NK-92 treated with Interleukin-12 subunit alpha and Interleukin-12 subunit beta, amount 100 ng/mL, for 24 hours (cell line): Measurements from ENCODE around the gene CFAP74.
"Not testable (repeated sequence)": the region's sequence is repeated elsewhere in the genome, so short reads cannot be mapped to it uniquely, and the experiment has no call there.

Experiments
- DNase-seq: peaks from one replicate; lab custom pipeline; 2025; lab: John Stamatoyannopoulos, UW

Gene CFAP74

DNA sequence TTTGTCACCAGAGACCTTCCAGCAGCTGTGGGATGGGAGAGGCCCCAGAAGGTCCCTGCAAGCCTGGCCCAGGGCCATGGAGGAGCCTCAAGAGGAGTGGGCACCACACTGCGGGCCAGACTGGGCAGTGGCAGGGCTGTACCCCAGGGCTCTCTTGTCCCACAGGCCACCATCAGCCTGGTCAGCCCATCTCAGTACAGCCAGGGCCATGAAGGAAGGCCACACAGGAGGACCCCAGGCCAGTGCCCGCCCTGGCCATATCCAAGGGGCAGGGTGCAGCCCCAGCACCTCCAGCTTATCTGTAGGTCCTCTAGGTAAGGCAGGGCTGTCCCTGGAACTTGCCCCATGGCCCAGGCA, 109.6 kb downstream of the CFAP74 start:
- DNase-seq: no peak

DNA sequence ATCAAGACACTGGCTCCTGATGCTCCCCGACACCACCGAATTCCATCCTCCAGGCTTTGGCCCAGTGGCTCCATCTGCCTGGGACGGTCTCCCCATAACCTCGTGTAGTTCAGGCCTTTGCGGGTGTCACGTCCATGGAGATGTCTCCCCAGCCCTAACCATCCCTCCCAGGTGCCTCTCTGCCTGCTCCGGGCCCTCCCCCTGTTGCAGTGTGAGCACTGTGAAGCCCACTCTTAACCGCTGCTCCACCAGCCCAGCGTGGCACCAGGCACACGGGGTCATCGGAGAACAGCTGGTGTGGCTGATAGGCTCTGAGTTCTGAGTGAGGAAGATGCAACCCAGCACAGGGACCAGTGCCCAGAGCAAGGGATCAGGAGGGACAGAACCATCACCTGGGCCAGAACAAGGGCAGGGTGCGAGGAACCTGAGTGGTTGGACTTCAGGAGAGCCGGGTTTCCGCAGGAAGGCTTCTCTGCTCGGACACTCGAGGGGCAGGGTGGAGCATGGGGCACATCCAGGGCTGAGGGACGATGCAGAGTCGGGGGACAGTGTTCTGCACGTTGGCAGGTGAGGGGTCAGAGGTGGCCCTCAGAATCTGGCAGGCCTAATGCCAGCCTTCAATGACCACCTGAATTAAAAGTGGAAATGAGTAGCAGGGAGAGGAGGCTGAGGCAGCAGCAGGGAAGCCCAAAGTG, 110.1 kb downstream of the CFAP74 start:
- no peak for DNase-seq

DNA sequence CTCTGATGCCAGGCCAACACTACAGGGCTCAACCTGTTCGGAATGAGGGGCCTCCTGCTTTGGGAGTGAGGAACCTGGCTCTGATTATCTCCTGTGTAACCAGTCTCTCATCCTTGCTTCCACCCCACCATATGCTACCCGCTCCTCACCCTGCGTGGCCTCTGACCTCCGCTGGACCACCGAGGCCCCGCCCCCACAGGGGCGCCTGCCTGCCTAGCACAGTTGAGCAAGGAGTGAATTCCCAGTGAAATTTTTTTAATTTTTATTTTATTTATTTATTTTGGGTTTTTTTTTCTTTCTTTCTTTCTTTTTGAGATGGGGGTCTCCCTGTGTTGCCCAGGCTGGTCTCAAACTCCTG, 110.8 kb downstream of the CFAP74 start:
- DNase-seq: no peak

DNA sequence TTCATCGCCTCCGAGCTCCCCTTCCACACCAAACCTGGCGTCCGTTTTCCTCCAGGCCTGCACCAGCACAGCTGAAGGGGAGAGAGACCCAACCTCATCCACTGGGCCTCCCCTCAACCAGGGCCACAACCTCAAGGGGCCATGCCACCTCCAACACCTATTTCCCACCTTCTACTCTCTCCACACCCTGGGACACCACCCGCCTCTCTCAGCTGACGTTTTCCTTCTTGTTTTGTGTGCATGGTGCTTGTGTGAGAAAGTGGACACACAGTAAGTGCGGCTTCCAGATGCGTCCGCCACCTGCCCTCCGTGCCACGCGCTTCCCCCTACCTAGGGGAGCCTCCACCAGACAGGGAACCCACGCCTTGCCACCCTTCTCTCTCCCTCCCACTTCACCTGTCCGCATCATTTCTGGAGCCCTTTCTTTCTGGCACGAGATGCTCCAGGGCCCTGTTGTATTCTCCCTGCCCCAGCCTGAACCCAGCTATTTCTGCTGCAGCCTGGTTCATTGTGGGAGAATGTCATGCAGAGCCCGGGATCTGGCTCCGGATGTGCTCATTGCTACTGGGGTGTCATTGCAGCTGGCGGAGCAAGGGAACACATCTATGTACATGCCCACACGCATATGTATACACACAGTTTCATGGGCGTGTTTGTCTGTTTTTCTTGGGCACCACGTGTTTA, 111.4 kb downstream of the CFAP74 start:
- no peak for DNase-seq

DNA sequence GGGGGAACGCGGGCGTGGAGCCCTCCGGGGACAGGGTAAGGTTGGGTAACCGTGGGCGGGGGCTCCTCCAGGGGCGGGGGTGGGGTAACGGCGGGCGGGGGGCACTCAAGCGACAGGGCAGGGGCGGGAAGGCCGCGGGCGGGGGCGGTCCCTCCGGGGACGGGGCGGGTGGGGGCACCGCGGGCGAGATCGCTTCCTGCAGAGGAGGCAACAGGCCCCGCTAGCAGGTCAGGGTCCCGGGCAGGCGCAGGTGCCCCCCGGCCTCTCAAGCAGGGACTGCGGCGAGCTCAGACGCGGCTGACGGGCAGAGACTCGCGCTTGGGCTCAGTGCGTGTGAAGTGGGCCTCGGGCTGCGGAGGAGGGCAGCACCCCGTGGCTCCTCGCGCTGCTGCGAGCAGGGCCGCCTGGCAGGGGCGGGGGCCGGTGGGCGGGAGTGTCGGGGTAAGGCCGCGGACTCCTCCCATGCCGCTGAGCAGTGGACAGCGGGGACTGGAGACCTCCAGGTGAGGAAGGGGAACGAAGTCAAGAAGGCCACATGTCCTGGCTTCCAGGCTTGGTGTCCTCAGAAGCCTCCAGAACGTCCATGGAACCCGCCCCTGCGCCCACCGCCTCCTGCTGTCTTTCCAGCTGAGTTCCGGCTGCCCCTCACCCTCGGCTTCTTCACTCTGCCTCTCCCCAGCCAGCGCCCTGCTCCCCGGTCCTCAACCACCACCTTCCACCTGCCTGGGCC, 112.1 kb downstream of the CFAP74 start:
- peak; percentile 79 for DNase-seq

DNA sequence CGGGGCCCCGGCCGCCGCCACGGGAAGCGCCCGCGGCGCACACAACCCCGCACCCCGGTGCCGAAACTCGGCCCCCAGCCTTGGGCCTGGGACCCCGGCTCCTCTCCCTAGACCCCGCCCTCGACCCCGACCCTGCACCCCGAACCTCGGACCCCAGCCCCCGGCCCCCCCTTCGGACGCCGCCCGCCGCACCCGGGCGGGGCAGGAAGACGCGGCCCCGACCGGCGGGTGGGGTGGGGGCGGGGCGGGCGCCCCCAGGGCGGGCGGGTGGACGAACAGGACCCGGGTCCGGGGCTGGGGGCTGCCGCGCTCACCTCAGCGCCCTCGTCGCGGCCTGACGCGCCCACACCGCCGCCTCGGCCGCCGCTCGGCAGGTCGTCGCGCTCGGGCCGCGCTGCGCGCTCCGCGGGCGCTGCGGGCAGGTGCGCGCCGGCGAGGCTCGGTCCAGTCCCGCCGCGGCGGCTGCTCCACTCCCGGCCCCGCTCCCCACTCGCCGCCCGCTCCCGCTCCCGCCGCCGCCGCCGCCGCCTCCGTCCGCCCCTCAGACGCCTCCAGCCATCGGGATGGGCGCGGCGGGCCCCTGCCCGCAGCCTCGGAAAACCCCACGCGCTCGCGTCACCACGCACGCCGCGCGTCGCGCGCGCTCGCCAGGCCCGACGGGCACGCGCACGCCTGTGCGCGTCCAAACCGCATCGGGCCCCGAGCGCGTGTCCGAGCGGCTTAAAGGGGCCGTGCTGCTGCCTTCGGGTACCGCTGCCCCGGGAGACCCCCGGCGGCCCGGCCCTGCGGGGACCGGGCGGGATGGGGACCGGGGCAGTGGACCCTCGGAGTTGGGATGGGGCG, 112.9 kb downstream of the CFAP74 start, which contains the start of gene GNB1:
TSS of gene GNB1 (minus strand) at position 582 of the 843 bp plus-strand sequence. CDS start 65,634 bp downstream, outside the sequence.
- peak; percentile 79 for DNase-seq

DNA sequence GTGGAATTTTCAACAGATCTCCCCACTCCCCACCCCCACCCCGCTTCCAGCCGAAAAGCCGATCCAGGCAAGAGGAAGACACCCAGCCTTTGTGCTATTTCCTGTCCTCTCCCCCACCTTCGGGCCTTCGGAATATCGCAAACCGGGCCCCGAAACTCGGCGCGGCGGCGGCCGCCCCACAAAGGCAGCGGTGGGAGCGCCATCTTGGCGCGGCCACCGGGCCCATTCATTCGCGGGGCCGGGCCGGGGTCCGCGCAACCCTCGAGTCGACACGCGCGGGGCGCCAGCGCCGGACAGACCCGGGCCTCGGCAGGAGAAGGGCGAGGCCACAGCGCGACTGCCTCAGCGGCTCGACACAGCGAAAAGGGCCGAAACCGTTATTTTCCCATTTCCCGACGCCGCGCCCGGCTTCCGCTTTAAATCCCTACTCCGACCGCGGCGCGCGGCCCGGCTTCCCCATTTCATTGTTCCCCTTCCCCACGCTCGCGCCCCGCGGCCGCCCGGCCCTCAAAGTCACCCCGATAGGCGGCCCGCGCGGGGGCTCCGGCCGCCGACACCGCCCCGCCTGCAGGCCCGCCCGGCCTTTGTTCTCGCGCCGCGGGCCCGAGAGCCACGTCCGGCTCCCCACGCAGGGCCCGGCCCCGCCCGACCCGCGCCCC, 113.6 kb downstream of the CFAP74 start:
- DNase-seq: no peak

DNA sequence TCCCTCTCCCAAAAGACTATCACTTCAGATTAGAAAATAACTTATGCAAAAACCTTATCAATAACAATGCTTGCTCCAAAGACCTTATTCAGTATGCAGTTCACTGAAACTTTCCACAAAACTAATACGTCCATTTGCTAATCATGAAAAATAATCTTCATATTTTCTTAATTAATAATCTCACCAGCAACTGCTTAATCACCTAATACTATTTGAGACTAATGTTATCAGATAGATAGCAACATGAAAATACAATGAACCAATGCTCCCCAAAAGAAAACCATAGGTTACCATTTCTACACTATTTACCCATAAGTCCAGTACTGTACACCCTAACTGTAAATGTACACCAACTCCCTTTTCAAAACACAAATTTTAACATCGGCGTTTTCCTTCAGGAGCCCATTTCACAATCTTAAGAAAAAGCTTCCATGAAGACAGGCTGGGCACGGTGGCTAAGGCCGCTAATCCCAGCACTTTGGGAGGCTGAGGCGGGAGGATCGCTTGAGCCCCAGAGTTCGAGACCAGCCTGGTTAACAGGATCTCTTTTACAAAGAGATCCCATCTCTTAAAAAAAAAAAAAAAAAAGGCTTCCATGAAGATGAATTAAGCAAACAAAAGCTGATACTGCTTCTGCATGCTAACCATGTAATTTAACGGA, 114.4 kb downstream of the CFAP74 start:
- no peak for DNase-seq

DNA sequence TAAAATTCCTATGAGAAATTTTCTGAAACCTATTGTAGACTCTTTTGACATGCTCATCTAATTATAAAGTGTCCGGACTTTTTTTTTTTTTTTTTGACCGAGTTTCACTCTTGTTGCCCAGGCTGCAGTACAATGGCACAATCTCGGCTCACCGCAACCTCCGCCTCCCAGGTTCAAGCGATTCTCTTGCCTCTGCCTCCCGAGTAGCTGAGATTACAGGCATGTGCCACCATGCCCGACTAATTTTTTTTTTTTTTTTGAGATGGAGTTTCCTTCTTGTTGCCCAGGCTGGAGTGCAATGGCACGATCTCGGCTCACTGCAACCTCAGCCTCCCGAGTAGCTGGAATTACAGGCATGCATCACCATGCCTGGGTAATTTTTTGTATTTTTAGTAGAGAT, 119.7 kb downstream of the CFAP74 start:
- not testable (repeated sequence) for DNase-seq

DNA sequence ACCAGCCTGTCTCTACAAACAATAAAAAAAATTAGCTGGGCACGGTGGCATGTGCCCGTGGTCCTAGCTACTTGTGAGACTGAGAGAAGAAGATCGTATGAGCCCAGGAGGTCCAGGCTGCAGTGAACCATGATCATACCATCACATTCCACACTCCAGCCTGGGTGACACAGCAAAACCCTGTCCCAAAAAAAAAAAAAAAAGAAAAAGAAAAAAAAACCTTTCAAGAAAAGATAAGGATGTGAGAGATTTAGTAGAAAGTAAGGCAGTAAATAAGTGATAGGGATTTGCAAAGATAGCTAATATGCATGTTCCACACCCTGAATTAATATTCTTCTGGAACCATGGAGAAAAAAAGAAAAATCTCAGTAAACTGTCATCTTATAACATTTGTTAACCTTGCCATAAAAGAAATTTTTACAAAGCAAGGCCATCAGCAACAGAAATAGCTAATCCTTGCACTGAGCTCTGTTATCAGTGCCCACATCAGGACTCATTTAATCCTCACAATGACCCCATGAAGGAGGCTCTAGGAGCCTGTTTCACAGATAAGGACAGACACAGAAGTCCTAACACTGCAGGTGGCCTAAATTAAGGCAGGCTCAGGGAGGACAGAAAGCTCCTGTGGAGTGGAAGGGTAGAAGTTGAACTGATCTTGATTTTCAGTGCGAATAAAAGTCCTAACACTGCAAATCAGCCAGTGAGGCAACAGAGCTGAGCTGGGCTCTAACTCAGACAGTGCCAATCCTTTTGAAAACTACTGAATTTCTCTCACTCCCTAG, 120.3 kb downstream of the CFAP74 start:
- DNase-seq: no peak

DNA sequence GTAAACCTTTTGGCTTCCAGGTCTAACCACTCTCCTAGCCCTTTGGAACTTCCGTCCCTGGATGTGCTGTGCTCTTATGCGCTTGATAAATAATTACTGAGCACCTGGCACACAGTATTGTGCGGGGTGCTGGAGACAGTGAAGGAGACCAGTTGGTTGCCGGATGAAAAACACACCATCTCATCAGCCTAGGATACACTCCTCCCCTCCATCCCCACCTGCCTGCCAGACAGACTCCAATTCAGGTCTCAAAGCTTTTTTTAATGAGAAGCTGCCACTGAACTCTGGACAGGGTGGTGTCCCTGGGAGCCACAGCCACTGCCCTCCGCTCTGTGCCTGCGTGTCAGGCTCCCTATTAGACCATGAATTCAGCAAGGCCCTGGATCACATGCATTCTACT, 121.9 kb downstream of the CFAP74 start:
- DNase-seq: no peak

DNA sequence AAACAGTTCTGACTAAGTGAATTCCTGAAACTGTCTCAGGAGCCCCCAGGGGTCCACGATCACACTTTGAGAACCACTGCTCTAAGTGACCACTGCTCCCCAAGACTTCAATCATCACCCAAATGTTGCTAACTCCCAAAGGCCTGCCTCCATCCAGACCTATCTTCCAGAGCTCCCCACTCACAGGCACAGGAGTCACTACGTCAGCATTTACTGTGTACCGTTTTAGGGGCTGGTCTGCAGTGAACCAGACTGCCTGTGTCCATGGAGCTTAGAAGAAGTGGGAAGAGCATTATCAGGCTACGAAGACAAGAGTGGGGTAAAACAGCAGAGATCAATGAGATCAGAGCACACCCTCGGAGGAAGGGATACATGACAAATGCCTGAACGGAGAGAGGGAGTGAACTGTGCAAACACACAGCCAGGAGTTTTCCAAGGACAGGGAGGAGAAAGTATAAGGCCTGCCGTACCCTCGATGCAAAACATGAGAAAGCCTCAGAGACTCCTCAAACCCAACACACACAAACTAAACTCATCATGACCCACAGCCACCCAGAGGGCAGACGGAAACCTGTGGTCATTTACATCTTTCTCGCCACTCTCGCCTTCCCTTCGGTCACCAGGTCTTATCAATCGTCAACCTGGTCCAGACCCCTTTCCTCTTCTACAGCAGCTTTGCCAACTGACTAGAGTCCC, 122.8 kb downstream of the CFAP74 start:
- DNase-seq: no peak

DNA sequence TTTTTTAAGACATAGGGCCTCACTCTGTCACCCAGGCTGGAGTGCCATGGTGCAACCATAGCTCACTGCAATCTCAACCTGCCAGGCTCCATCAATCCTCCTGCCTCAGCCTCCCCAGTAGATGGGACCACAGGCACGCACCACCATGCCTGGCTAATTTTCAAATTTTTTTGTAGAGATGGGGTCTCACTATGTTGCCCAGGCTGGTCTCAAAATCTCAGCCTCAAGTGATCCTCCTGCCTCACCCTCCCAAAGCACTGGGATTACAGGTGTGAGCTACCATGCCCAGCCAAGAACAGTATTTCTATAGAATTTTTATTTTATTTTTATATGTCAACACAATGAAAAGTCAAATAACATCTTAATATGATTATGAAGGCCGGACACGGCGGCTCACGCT, 123.6 kb downstream of the CFAP74 start:
- DNase-seq: no peak

DNA sequence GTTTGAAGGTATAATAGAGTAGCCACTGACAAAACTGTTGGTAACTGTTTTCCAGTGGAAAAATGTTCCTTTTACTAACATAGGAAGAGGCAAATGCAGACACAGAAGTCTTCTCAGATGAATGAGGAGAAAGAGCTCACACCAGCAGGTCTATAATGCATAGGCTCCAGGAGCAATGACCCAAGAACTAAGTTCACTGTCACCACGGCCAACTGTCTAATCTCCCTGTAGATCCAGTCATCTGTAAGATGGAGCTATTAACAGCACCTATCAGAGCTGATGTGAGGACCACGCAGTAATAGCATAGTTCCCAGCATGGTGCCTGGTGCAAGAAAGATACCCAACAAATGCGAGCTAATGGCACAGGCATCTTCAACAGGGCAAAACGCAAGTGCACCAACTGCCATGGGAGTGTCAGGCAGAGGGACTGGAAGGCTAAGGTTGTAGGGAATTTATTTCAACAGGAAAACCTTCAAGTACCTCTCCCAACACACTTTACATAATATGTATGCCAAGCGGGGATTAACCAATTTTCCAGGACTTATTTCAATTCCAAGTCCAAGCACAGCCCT, 125.6 kb downstream of the CFAP74 start:
- DNase-seq: no peak

DNA sequence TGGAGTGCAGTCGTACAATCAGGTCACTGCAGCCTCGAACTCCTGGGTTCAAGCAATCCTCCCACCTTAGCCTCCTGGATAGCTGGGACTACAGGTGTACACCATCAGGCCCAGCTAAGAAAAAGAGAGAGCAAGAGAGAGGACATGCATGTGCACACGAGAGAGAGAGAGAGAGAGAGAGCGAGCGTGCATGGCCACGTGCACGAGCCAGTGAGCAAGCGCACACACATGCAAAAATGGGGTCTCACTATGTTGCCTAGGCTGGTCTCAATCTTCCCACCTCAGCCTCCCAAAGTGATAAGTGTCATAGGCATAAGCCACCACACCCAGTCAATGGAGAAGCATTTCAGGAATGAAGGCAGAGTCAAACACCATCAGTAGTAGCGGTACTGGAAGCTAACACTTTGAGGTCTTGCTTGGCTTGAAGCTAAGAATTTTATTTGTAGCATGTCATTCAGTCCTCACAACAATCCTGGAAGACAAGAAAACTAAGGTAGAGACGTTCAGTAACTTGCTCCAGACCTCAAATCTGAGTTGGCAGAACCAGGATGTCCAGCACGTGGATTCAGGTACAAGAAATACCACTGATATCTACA, 127.2 kb downstream of the CFAP74 start:
- no peak for DNase-seq

DNA sequence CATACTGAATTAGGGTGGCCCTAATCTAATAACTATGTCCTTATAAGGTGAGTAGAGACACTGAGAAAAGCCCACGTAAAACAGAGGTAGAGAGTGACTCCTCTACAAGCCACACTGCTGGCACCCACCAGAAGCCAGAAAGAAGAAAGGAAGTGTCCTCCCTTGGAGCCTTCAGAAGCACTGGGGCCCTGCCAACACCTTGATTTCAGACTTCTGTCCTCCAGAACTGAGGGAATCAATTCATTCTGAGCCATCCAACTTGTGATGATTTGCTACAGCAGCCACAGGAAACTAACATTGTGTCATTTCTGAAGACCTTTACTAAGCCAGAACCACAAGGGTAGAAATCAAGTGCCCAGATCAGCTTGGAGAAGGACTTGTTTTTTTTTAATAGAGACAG, 127.7 kb downstream of the CFAP74 start:
- no peak for DNase-seq

DNA sequence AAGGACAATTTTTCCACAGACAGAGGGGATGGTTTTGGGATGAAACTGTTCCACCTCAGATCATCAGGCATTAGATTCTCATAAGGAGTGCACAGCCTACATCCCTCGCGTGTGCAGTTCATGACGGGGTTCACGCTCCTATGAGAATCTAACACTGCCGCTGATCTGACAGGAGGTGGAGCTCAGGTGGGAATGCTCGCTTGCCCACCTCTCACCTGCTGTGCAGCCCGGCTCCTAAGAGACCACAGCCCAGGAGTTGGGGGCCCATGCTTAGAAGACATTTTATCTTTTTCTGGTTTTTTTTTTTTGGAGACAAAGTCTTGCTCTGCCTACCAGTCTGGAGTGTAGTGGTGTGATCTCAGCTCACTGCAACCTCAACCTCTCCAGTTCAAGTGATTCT, 128.7 kb downstream of the CFAP74 start:
- no peak for DNase-seq

DNA sequence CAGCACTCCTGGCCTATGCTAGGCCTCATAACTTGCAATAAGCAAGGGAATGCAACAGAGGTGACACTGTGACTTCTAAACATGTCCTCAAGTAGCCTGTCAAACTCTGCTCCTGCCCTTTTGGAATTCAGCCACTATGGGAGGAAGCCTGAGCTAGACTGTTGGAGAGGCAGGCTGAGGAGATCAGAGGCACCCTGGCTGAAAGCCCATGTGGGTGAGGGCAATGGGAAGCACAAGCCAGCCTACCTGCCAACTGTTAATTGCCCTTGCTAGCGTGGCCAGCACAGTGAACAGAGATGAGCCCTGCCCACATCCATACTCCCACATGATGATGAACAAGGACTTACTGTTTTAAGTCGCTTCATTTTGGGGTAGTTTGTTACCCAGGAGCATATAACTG, 130.4 kb downstream of the CFAP74 start:
- DNase-seq: no peak
